GM13977 (cell line): Measurements from ENCODE around the gene IFT20.

ENCODE experiments used
- DNase-seq: peaks from one replicate; pipeline ENCODE4 v3.0.0; 2012; ENCODE audit warnings: low spot score
- CTCF ChIP-seq: IDR thresholded peaks from 2 replicates; pipeline ENCODE4 v1.5.1; 2012; ENCODE audit warnings: mild to moderate bottlenecking, control low read depth; ENCODE audit not compliant: insufficient read depth; ENCODE audit errors: extremely low read depth, missing control alignments
- in situ Hi-C: fragments of 300-500 bp; cut with MboI; formaldehyde crosslinking; loops from one replicate; pipeline ENCODE4 v1.12.0; 2022; ENCODE audit warnings: low sequenced_read_pairs, low pct_unique_long_range_greater_than_20kb, mixed read lengths, inconsistent platforms; ENCODE audit not compliant: unreplicated experiment

The IFT20 gene

GRCh38 chr17:28285965-28286364 is 49.3 kb downstream of the IFT20 start:
- no peak for TF ChIP-seq CTCF
- in situ Hi-C loops: no loop called here
- DNase-seq: no peak

GRCh38 chr17:28282596-28282995 is 52.7 kb downstream of the IFT20 start:
- in situ Hi-C loops: no loop called here
- TF ChIP-seq CTCF: no peak
- DNase-seq: no peak

GRCh38 chr17:28280826-28281225 is 54.4 kb downstream of the IFT20 start:
- TF ChIP-seq CTCF: no peak
- no peak for DNase-seq
- in situ Hi-C loops: no loop called here

GRCh38 chr17:28279411-28279810 is 55.9 kb downstream of the IFT20 start:
- in situ Hi-C loops: no loop called here
- TF ChIP-seq CTCF: no peak
- no peak for DNase-seq
